Activated B cell treated with CpG ODN at 0.5 μM for 24 hours (primary cell): ENCODE measurements around the gene ESR2. TPM values are rescaled to one million over a fixed set of nuclear protein-coding genes. Genes with fewer than 3 reads are reported as not detected.

Source experiments
- ATAC-seq: fragments of 200-7000 bp; cut with Tn5 transposase; one replicate; pipeline ENCODE4 v1.10.0; 2021; ENCODE audit warnings: low read depth, mild to moderate bottlenecking, moderate library complexity
- CTCF ChIA-PET: fragments of 350-600 bp; sonication (Branson Sonifier 250); formaldehyde crosslinking; loops from one replicate; lab custom pipeline; 2021; ENCODE audit warnings: antibody characterized with exemption; lab: Charles Lee
- POLR2A ChIA-PET: fragments of 350-600 bp; sonication (Branson Sonifier 250); formaldehyde crosslinking; loops from one replicate; lab custom pipeline; 2021; ENCODE audit warnings: antibody characterized with exemption; lab: Charles Lee
- DNase-seq: peaks from one replicate; pipeline ENCODE4 v3.0.0; 2022
- H3K27ac Mint-ChIP-seq: one replicate; pipeline ENCODE4 v1.8.0; 2020; ENCODE audit warnings: mixed read lengths
- H3K27me3 Mint-ChIP-seq: one replicate; pipeline ENCODE4 v1.8.0; 2021; ENCODE audit warnings: mixed read lengths
- H3K36me3 Mint-ChIP-seq: one replicate; pipeline ENCODE4 v1.8.0; 2021; ENCODE audit warnings: low read depth, mixed read lengths
- H3K4me1 Mint-ChIP-seq: one replicate; pipeline ENCODE4 v1.8.0; 2021; ENCODE audit warnings: mixed read lengths
- H3K4me3 Mint-ChIP-seq: one replicate; pipeline ENCODE4 v1.8.0; 2020; ENCODE audit warnings: mild to moderate bottlenecking, mixed read lengths
- H3K9me3 Mint-ChIP-seq: one replicate; pipeline ENCODE4 v1.8.0; 2020; ENCODE audit warnings: mixed read lengths
- CTCF ChIP-seq: fragments of 200-600 bp; IDR thresholded peaks from one replicate; pipeline ENCODE4 v1.8.0; 2022; ENCODE audit warnings: antibody characterized with exemption, mild to moderate bottlenecking
- intact Hi-C: fragments of 100-400 bp; cut with micrococcal nuclease; formaldehyde crosslinking; loops from one replicate; pipeline ENCODE4 v1.15.1; 2024
- total RNA-seq: library from RNA; stranded (reverse); gene quantifications from 2 replicates; pipeline ENCODE4 v1.2.3, GENCODE V29; 2022

Gene ESR2
- total RNA-seq, 1 donor from 2014 or later: 23.2 TPM

GRCh38 chr14:64196056-64196455 is 98.1 kb downstream of the ESR2 start:
- intact Hi-C loops: loop anchor here (5.0 kb wide), 1 partner anchor 34 kb away; no protein-coding TSS in a partner anchor
- no peak for TF ChIP-seq CTCF
- DNase-seq (no peak), ATAC-seq (no peak)
- H3K27ac Mint-ChIP-seq: peak overlapping the region; percentile 87
- H3K9me3 Mint-ChIP-seq: no peaks in the 10 kb centered on the region
- CTCF ChIA-PET: interaction anchor here (0.6 to 2.0 kb wide), 4 partner anchors 40 to 99 kb away, joined by 3 to 11 read pairs (median 5); partner anchors contain the start of gene ESR2
- H3K36me3 Mint-ChIP-seq: peaks cover 13% of the 10 kb centered on the region
- POLR2A ChIA-PET: interaction anchor here (1.1 to 4.6 kb wide), 5 partner anchors 14 to 98 kb away, joined by 6 to 70 read pairs (median 10); partner anchors contain the start of gene ESR2
- H3K27me3 Mint-ChIP-seq: no peaks in the 10 kb centered on the region
- peak overlapping the region; percentile 83 for H3K4me3 Mint-ChIP-seq
- H3K4me1 Mint-ChIP-seq: peaks cover 59% of the 10 kb centered on the region

- no peak for TF ChIP-seq CTCF
- H3K4me1 Mint-ChIP-seq: peaks cover 59% of the 10 kb centered on the region
- peak overlapping the region; percentile 87 for H3K27ac Mint-ChIP-seq
- intact Hi-C loops: loop anchor here (1.0 to 5.0 kb wide), 3 partner anchors 20 to 41 kb away; no protein-coding TSS in a partner anchor
- H3K27me3 Mint-ChIP-seq: no peaks in the 10 kb centered on the region
- H3K4me3 Mint-ChIP-seq: peak overlapping the region; percentile 83
- H3K9me3 Mint-ChIP-seq: no peaks in the 10 kb centered on the region
- CTCF ChIA-PET: interaction anchor here (1.3 to 2.0 kb wide), 2 partner anchors 41 to 99 kb away, joined by 7 to 11 read pairs; partner anchors contain the start of gene ESR2
- H3K36me3 Mint-ChIP-seq: peaks cover 20% of the 10 kb centered on the region
- ATAC-seq: peak; percentile 68
- DNase-seq: no peak
- POLR2A ChIA-PET: interaction anchor here (0.6 to 4.6 kb wide), 10 partner anchors 11 to 553 kb away, joined by 3 to 70 read pairs (median 5); partner anchors contain the start of genes ESR2 and WDR89
Observed at GRCh38 chr14:64195199-64195598, 99.0 kb downstream of the ESR2 start.

- DNase-seq (no peak), ATAC-seq (no peak)
- no peak for TF ChIP-seq CTCF
- ChIA-PET CTCF (interaction anchor here (1.3 kb wide), 1 partner anchor 101 kb away, joined by 3 read pairs; no protein-coding TSS in a partner anchor), POLR2A (interaction anchor here (0.6 to 4.6 kb wide), 5 partner anchors 10 to 100 kb away, joined by 3 to 70 read pairs (median 4); partner anchors contain the start of gene ESR2)
- Mint-ChIP-seq H3K27ac (peak overlapping the region; percentile 87), H3K36me3 (peaks cover 21% of the 10 kb centered on the region), H3K27me3 (no peaks in the 10 kb centered on the region), H3K9me3 (no peaks in the 10 kb centered on the region), H3K4me3 (no peak overlapping the region), H3K4me1 (peaks cover 59% of the 10 kb centered on the region)
- intact Hi-C loops: loop anchor here (2.0 kb wide), 1 partner anchor 20 kb away; no protein-coding TSS in a partner anchor
Observed at GRCh38 chr14:64194404-64194803, 99.8 kb downstream of the ESR2 start.

GRCh38 chr14:64193821-64194220 is 100.3 kb downstream of the ESR2 start:
- Mint-ChIP-seq H3K36me3 (peaks cover 21% of the 10 kb centered on the region), H3K4me1 (peaks cover 55% of the 10 kb centered on the region), H3K27me3 (no peaks in the 10 kb centered on the region), H3K27ac (peak overlapping the region; percentile 87), H3K9me3 (no peaks in the 10 kb centered on the region), H3K4me3 (no peak overlapping the region)
- intact Hi-C loops: loop anchor here (2.0 kb wide), 1 partner anchor 19 kb away; no protein-coding TSS in a partner anchor
- DNase-seq: no peak
- POLR2A ChIA-PET: interaction anchor here (1.7 to 4.6 kb wide), 2 partner anchors 10 to 41 kb away, joined by 4 to 70 read pairs; no protein-coding TSS in a partner anchor
- CTCF ChIA-PET: interaction anchor here (1.3 kb wide), 1 partner anchor 101 kb away, joined by 3 read pairs; no protein-coding TSS in a partner anchor
- ATAC-seq: no peak
- TF ChIP-seq CTCF: no peak

- intact Hi-C loops: no loop called here
- ChIA-PET CTCF (no interaction called here), POLR2A (interaction anchor here (1.1 to 2.1 kb wide), 2 partner anchors 18 to 44 kb away, joined by 4 to 5 read pairs; no protein-coding TSS in a partner anchor)
- DNase-seq (no peak), ATAC-seq (no peak)
- Mint-ChIP-seq H3K4me3 (no peak overlapping the region), H3K36me3 (peaks cover 28% of the 10 kb centered on the region), H3K27me3 (no peaks in the 10 kb centered on the region), H3K4me1 (peaks cover 35% of the 10 kb centered on the region), H3K9me3 (no peaks in the 10 kb centered on the region), H3K27ac (no peak overlapping the region)
- TF ChIP-seq CTCF: no peak
Observed at GRCh38 chr14:64191756-64192155, 102.4 kb downstream of the ESR2 start.
